Measurements from ENCODE around the gene PARD3.

DNA sequence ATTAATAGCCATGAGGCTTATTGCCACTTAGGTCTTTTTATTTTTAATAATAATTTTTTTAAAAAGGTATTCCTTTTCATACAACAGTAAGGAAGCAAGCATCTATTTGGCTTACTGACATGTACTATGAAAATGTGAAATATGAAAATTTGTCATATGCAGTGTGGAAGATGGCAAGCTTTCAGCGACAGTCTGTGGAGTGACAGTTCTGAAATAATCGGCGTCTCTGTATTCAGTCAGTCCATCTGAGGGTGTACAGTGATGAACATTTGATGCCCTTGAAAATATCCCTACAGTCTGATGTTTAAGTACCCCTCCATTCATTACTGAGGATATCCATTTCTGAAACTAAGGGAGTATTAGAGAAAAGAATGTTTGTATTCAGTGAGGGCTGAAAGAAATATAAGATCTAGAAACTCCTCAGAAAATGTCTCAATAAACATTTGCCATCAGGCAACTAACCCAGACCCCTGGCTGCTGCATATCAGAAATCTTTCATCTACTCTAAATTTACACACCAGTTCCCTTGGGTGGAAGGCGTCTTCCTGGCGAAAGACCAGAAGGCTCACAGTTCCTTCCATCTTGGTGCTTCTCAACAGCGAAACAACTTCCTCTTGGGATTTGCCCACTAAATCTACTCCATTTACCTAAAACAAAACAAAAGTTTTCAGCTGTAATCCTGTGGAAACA, 440.6 kb downstream of the PARD3 start:
- TF ChIP-seq, protein P1, sequence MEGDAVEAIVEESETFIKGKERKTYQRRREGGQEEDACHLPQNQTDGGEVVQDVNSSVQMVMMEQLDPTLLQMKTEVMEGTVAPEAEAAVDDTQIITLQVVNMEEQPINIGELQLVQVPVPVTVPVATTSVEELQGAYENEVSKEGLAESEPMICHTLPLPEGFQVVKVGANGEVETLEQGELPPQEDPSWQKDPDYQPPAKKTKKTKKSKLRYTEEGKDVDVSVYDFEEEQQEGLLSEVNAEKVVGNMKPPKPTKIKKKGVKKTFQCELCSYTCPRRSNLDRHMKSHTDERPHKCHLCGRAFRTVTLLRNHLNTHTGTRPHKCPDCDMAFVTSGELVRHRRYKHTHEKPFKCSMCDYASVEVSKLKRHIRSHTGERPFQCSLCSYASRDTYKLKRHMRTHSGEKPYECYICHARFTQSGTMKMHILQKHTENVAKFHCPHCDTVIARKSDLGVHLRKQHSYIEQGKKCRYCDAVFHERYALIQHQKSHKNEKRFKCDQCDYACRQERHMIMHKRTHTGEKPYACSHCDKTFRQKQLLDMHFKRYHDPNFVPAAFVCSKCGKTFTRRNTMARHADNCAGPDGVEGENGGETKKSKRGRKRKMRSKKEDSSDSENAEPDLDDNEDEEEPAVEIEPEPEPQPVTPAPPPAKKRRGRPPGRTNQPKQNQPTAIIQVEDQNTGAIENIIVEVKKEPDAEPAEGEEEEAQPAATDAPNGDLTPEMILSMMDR (conservative IDR thresholded peaks at IDR 0.05) = no peak
- TF ChIP-seq EZH2 (IDR thresholded peaks at IDR 0.05; ENCODE audit: low read depth) = no peak
